Stimulated activated CD4-positive, alpha-beta T cell treated with anti-CD3 and anti-CD28 coated beads, Interleukin-12 subunit alpha, Interleukin-12 subunit beta, amount 100 ng/mL, for 4 hours (primary cell): ENCODE data around the gene H2BK1.
A peak's percentile ranks its signal among the peaks of the same experiment; 100 is the strongest.

Source experiments
- DNase-seq: peaks from one replicate; pipeline ENCODE4 v3.0.0-alpha.2; 2020

Gene H2BK1

GRCh38 chr7:151231080-151231479 lies 20.8 kb upstream of the H2BK1 start:
- no peak for DNase-seq

- DNase-seq, result no peak
Measured at GRCh38 chr7:151229249-151229648, 19.0 kb upstream of the H2BK1 start.

GRCh38 chr7:151228024-151228866 lies 18.0 kb upstream of the H2BK1 start:
- DNase-seq, result no peak

- peak; percentile 97 for DNase-seq
Measured at GRCh38 chr7:151226875-151227782, 16.8 kb upstream of the H2BK1 start, which contains the start of gene ABCF2. Gene ABCF2, minus strand, starts transcription at chr7:151227205. Its CDS starts 747 bp downstream, at chr7:151226458.

- no peak for DNase-seq
Measured at GRCh38 chr7:151226560-151226874, 16.2 kb upstream of the H2BK1 start.

GRCh38 chr7:151225948-151226510 lies 15.7 kb upstream of the H2BK1 start:
- DNase-seq, result no peak

GRCh38 chr7:151223728-151224127 lies 13.4 kb upstream of the H2BK1 start:
- DNase-seq, result no peak

GRCh38 chr7:151218170-151218569 lies 7.9 kb upstream of the H2BK1 start:
- DNase-seq, result no peak

- no peak for DNase-seq
Measured at GRCh38 chr7:151215396-151215795, 5.1 kb upstream of the H2BK1 start.

- DNase-seq, result no peak
Measured at GRCh38 chr7:151213826-151214225, 3.5 kb upstream of the H2BK1 start.

GRCh38 chr7:151212626-151213025 lies 2.3 kb upstream of the H2BK1 start:
- no peak for DNase-seq

GRCh38 chr7:151211155-151211772 lies 976 bp upstream of the H2BK1 start:
- no peak for DNase-seq

- no peak for DNase-seq
Measured at GRCh38 chr7:151209588-151209987, 700 bp downstream of the H2BK1 start.

- DNase-seq, result no peak
Measured at GRCh38 chr7:151208253-151208862, 1.9 kb downstream of the H2BK1 start.

- DNase-seq, result no peak
Measured at GRCh38 chr7:151207804-151208203, 2.5 kb downstream of the H2BK1 start.

GRCh38 chr7:151207315-151207714 lies 3.0 kb downstream of the H2BK1 start:
- no peak for DNase-seq

GRCh38 chr7:151206914-151207313 lies 3.4 kb downstream of the H2BK1 start:
- no peak for DNase-seq

- no peak for DNase-seq
Measured at GRCh38 chr7:151205730-151206129, 4.6 kb downstream of the H2BK1 start.

- DNase-seq, result no peak
Measured at GRCh38 chr7:151204383-151205032, 5.8 kb downstream of the H2BK1 start.

GRCh38 chr7:151202836-151203235 lies 7.5 kb downstream of the H2BK1 start:
- DNase-seq, result no peak

GRCh38 chr7:151201751-151202150 lies 8.5 kb downstream of the H2BK1 start:
- DNase-seq, result no peak

- DNase-seq, result no peak
Measured at GRCh38 chr7:151201344-151201743, 8.9 kb downstream of the H2BK1 start.
